Amygdala (tissue), 56 donors: ENCODE data around the gene HMOX2.

Source experiments
- DNase-seq, 56 donors: peaks; one replicate each; lab custom pipeline; 2025; lab: John Stamatoyannopoulos, UW

HMOX2 gene

DNA sequence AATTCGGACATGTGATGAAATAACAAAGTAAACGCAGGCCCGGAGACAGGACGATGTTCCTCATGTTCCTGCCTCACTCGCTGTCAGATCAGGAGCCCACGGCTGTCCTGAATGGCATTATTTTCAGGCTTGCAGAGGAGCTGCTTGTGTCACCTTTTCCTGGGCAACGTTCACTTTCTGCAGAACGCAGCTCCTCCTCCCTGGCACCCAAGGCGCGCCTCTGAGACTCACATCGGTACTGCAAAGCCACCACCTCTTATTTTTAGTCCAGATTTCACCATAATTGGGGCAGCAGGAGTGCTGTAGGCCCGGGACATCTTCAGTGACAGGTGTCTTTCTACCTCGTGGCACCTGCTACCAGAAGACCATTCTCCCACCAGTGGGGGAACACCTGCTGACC is 71.9 kb downstream of the HMOX2 start:
- DNase-seq = no peak

DNA sequence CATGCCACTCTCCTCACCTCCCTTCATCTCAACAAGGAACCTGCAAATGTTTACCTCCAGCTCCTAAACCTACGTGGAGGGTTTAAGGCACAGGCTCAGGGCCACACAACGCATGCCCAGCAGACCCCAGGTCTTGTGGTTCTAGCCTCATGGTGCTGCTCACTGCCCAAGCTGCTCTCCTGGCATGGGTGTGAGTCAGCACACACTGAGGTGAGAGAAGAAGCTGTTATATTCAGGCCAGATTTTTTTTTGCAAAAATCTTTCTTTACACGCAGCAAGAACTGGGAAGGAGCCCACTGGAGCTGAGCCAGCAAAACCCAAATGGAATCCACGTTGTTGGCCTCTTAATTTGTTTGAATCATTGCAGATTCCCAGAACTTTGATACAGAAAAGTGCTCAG is 74.4 kb downstream of the HMOX2 start:
- DNase-seq = no peak

GRCh38 chr16:4552541-4552940 is 76.3 kb downstream of the HMOX2 start:
- DNase-seq = no peak

- DNase-seq = no peak
Measured at GRCh38 chr16:4556112-4556511, 79.9 kb downstream of the HMOX2 start, which contains the start of gene C16orf96. C16orf96 (plus strand) TSS chr16:4556340; CDS start chr16:4556490, 150 bp downstream.

DNA sequence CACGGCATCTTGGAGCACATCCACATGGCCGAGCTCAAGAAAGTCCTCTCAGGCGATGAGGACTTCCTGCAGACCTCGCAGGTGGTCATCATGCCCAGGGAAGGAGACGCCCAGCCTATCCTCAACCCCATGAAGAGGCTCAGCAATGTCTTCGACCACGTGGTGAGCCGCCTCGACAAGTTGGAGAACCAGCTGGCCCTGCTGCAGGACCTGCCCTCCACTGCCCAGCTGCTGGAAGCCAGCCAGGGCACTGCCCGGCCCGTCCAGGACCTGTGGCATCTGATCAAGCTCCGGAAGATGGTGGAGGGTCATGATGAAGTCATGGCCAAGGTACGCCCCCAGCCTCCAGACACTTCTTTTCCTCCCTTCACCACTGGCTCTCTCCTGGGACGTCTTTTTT is 80.4 kb downstream of the HMOX2 start:
- no peak for DNase-seq

DNA sequence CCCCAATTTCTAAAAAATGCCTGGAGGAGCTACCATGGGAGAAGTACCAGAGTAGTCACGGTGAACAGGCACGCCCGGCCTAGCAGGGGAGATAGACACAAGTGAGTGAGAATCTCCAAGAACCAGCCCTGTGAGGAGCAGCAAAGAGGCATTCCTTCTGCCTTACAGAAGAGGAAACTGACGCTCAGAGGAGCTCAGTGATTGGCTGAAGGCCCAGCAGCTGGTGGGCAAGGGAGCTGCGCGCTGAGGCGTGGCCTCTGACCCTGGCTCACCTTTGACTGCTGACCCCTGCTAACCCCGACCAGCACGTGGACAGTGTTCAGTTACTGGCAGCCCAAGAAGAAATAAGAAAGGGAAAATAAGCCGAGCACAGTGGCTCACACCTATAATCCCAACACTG is 81.8 kb downstream of the HMOX2 start:
- no peak for DNase-seq
